ENCODE measurements around the gene MRGPRD.

Gene MRGPRD

DNA sequence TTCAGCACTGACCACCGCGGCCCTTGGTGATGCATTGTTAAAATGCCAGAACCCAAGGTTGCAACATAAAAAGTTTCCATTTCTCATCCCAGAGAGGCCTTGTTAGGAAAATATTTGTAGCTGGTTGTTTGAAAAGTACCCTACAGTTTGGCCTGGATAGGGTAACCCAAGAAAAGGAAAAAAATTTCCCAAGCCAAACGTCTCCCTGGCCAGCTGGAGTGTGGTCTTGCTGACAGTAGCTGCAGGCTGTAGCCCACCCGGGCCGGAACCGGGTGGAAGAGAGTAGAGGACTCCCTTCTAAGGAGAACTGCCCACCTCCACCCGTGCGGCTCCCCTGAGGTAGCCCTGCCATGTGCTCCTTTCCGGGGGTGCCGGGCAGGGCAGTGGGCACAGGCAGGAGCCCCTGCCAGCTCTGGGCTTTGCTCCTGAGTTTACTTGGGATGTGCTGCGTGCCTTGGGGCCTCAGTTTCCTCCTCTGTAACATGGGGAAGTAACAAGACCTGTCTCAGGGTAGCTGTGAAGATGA is 38.6 kb downstream of the MRGPRD start:
- no peak for DNase-seq

DNA sequence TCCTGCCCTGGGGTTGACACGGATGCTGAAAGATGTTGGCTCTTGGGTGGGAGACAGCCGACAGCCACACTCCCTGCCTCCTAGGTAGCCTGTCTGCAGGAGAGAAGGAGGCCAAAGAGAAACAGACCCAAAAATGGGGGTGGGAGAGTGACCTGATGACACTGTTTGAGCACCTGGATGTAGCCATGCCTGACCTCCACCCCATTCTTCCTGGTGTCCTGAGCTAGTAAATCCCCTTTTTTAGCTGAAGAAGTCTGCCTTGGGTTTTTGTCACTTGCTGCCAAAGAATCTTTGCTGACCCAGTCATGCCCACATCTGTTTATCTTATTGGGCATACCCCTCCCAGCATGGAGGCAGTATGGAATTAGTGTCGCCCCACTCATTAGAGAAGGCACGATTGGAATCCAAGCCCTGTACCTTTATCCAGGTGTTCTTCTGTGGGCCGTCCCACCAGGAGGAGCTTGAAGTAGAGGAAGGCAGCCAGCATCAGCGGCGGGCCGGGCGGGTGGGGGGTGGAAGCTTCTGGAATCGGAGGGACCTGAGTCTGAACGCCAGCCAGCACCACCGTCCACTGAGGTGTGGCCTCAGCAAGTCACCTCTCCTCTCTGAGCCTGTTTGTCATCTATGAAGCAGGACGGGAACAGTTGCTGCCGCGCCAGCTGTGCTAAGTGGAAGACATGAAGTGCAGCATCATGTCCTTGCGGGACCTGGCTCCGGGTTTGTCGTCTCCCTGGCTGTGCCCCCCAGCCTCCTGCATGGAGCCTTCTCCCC is 39.3 kb downstream of the MRGPRD start:
- DNase-seq: no peak

DNA sequence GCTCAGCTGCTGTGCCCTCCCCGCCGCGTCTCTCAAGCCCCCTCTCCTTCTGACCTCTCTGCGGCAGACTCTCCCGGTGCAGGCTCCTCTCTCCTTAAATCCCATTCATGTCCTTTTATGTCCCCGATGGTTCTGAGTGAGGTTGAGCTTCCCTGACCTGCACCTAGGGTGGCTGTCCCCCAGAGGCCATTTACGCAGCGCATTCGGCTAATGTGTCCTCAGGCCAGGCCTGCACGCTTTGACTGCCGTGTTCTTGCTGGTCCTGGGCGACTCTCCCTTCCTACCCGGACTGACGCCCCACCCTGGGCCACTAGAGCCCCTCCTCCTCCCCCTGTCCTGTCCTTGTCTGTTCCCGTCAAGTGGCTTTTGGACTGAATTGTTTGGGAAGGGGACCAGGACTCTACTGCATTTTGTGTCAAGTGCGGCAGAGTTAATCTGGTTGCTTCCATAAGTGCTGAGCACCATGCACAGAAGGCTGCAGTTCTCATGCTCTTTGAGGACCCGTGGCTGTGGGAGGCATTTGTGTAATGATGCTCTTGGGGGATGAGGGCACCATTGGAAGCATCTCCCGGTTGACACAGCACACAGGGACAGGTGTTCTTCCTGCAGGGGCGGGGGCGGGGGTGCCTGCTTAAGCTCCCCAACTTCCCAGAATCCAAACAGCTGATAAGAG is 40.0 kb downstream of the MRGPRD start:
- DNase-seq: no peak

DNA sequence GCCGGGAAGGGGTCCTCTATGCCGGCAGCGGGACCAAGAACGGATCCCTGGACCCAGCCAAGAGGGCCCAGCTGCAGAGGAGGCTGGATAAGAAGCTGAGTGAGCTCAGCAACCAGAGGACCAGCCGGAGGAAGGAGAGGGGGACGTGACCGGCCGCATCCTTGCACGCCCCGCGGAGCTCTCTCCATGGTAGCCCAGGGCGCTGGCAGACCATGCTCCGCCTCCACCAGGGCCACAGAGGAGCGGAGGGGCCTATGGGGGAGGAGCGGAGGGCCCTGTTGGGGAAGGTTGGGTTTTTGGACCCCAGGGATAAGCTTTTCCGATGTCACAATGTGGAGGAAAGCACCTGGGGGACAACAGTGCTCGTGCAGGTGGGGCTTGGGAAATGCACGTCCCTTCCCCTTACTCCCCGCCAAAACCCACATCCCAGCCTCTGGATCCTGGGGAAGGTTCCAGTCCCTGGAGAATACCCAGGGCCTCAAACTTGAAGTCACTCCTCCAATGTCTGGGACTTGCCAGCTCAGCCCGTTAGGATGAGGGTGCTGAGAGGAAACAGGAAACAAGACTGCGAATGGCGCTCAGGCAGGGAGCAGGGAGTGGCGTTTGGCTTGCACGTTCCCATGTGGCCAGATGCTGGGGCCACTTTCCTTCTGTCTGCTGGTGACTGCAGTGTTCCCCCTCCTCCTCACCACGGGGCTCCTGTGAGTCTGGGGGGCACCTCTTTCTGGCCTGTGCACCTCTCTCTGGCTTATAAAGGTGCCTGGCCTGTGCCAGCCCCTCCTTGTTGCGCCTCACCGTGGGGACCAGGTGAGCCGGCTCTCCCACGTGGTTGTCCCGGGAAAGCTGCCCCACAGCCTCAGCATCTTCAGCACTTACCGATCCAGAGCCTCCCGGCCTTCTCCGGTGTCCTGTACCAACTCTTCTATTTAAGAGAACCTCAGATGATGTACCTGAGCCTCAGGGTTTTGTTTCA is 40.9 kb downstream of the MRGPRD start:
- DNase-seq: no peak

DNA sequence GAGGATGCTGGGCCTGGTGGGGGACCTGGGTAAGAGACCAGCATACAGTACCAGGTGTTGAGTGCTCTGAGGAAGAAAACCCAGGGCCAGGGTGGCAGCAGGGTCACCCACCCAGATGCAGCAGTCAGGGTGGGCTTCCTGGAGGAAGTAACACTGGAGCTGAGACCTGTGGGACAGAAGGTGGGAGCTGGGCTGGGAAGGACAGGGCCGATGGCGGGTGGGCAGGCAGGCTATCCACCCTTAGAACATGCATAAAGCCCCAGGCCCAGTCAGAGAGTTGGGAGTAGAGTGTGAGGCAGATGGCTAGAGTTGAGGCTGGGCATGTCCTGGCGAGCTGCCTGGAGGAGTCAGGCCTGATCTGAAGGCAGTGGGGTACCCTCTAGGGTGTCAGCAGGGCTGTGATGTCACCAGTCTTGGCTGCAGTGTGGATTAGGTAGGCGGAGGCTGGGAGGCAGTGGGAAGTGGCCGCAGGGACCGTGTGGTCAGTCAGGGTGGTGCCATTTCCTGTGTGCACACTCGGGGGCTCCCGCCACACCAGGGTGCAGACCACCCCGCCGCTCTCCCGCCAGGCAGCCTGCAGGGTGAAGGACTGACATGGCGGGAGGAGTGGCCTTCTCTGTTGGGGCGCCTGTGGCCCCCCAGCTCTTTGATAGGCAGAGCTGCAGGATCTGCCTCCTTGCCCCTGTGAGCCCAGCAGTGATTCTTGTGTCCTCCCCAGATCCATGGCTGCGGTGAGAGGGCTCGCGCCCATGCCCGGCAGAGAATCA is 41.8 kb downstream of the MRGPRD start:
- DNase-seq: no peak

DNA sequence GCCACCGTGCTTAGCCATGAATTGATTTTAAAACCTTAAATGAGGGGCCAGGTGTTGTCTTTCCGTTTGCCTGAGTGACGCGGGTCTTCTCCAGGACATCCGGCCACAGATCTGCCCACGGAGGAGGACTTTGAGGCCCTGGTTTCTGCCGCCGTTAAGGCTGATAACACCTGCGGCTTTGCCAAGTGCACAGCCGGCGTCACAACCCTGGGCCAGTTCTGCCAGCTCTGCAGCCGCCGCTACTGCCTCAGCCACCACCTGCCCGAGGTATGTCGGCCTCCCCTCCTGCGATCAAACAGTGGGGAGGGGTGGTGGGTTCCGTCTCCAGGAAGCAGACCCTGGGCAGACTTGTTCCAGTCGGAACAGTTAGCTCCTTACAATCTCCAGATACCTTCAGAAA is 42.7 kb downstream of the MRGPRD start:
- DNase-seq: no peak

DNA sequence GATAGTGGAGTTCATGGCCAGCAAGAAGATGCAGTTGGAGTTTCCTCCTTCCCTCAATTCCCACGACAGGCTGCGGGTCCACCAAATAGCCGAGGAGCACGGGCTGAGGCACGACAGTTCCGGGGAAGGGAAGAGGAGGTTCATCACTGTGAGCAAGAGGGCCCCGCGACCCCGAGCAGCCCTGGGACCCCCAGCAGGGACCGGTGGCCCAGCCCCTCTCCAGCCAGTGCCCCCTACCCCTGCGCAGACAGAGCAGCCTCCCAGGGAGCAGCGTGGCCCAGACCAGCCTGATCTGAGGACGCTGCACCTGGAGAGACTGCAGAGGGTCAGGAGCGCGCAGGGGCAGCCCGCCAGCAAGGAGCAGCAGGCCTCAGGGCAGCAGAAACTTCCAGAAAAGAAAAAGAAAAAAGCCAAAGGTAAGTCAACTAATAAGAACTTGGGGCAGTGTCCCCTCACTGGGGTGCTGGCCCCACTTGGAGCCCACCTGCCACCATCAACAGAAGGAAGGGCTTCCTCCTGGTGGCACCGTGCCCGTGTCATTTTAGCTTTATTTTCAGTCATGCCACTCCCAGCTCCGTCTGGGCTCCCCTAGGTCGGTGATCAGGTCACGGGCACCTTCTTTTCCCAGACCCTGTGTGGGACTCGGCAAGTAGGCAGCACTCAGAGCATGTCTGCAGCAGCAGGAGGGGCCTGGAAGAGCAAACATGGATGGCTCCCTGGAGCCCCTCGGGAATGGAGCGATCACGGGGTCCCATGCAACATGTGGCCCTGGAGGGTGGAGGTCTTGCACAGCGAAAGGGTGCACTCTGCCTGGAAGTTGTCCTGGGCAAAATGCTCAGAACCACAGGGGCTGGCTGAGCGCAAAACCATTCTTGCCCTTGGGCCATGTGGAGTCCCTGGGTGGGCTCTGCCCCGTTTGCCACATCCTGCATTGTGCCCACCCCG is 43.8 kb downstream of the MRGPRD start:
- DNase-seq: no peak

DNA sequence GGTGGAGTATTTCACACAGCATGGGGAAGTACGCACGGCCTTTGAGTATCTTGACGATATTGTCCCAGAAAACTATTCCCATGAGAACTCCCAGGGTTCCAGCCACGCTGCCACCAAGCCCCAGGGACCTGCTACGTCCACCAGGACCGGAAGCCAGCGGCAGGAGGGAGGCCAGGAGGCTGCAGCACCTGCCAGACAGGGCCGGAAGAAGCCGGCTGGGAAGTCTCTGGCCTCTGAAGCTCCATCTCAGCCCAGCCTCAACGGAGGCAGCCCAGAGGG is 44.5 kb downstream of the MRGPRD start:
- no peak for DNase-seq

DNA sequence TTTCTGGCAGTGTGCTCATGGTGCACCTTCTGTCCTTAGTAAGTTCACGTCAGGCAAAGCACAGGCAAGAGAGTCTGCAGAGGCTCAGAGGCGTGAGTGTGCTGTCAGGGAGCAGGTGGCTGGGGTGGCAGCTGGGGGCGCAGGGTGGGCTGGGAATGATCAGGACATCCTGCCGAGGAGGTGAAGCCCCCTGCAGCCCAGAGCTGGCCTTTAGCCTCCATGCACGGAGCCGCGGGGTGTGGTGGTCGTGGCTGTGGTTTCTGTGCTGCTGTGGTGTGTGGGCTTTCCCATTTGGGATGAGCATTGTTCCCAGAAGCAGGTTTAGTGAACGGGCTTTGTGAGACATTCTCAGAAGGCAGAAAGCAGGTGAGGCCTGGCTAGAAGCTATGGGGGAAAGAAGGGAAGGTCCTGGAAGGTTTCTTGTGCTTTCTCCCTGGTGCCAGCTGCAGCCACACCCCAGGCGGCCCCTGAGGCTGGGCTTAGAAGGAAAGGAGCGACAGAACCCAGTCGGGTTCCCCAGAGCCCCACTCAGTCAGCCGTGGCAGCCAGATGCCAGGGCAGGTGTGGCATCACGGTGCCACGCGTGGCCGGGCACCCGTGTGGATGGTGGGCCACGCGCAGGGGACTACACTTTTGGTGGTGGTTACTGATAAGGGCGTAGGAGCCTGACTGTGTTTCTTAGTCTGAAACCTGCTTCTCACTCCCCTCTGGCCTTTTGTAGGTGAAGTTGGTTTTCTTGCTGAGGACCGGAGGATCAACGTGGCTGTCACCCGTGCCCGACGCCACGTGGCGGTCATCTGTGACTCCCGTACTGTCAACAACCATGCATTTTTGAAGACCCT is 45.0 kb downstream of the MRGPRD start:
- DNase-seq: no peak

DNA sequence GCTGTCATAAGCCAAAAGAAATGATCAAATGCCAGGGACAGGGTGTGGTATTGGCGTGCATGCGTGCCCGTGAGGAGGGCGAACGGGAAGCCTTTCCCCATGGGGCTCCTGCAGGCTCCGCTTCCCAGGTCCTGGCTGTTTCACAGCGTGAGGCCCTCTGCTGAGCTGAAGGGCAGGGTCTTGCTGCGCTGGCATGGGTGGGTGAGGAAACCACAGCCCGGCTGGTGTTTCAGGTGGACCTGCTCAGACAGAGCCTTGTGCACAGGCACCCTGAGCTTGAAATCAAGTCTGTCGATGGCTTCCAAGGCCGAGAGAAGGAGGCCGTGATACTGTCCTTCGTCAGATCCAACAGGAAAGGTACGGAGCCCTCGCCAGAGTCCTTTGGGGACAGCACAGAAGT is 45.7 kb downstream of the MRGPRD start:
- no peak for DNase-seq

DNA sequence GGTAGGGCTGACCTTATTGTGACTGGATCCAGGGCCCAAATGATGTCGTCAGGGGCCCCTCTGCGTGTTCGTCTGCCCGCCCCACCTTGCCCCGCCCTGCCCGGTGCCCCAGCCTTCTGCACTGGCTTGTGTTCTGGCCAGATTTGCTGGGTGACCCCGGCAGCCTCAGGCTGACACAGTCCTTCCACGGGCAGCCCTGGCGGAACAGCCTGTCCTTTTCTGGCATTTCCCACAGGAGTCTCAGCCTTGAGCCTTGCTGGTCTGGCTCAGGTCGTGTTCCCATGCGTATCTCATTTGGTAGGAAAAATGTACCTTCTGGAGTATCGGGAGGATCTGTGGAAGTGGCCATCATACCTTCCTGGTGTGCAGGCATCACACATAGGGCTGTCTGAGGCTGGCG is 46.1 kb downstream of the MRGPRD start:
- no peak for DNase-seq

DNA sequence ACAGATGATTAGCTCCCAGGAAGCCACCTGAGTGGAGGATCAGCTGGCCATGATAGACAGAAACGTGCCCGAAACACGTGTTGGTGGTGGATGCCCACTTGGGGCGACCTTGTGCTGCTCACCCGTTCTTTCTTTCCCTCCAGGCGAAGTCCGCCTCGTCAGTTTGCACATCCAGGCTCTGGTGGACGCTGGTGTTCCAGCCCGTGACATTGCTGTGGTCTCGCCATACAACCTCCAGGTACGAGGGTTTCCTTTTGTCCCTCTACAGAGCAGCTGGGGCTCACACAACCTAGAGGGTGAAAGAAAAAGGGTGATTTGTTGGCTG is 46.5 kb downstream of the MRGPRD start:
- DNase-seq: no peak

DNA sequence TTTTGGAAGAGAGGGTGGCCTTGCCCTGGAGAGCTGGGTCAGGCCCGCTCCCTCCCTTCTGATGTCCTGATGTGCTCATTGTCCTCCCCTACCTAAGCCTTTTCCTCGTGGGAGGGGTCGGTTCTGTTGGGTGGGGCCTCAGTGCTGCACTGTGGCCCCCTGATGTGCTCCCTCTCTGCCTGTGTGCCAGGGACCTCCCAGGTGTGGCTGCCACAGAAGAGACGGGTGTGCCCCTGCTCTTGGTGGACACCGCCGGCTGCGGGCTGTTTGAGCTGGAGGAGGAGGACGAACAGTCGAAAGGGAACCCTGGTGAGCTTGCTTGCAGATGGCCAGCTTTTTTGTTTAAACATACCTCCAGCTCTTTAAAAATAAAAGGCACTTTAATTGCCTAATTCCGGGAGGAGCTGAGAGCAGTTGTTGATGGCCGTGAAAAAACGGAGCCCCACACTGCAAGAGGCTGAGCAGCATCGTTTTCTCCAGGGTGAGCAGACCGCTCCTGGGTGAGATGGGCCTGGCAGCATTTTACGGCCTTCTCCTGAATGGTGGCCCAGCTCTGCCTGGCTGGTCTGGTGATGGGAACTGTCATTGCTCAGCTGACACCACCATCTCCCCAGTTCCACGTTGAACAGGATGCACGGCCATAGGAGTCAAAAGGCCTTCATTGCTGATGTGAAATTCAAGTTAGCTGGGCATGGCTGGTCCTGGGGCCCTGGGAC is 47.0 kb downstream of the MRGPRD start:
- DNase-seq: no peak

DNA sequence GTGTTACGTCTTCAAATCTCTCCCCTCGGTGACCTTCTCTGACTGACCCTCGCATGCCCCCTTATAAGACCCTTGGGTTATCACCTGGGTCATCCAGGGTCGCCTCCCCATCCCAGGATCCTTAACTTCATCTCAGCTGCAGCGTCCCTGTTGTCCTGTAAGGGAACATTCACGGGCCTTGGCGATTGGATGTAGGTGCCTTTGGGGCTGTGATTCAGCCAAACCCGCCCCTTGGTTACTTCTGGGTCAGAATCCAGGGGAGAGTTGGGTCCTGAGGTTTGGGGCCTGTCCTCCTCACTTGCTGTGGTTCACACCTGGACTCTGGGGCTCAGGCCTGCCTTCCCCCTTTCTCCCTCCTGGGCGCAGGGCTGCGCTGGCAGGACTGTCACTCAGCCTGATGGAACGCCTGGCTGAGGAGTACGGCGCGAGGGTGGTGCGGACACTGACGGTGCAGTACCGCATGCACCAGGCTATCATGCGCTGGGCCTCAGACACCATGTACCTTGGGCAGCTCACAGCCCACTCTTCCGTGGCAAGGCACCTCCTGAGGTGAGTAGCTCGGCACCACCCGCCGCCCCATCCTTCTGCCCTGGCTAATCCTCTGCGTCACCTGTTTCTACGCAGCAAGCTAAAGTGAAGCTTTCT is 47.7 kb downstream of the MRGPRD start:
- no peak for DNase-seq

DNA sequence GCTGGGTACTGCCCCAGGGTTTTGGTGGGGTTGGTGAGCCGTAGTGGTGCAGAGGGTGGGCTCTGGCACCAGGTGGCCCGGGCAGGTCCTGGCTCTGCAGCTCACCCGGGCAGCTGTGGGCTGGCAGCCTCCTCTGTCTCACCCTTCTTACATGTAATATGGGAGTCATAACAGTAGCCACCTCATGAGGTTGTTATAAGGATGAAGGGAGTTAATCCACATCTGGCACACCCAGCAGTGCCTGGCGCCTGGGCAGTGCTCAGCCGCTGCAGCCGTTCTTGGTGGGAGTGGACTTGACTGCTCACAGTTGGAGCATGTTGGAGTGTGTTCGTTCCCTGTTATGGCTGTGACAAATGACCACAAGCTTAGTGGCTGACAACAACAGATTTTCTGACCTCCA is 48.4 kb downstream of the MRGPRD start:
- no peak for DNase-seq

DNA sequence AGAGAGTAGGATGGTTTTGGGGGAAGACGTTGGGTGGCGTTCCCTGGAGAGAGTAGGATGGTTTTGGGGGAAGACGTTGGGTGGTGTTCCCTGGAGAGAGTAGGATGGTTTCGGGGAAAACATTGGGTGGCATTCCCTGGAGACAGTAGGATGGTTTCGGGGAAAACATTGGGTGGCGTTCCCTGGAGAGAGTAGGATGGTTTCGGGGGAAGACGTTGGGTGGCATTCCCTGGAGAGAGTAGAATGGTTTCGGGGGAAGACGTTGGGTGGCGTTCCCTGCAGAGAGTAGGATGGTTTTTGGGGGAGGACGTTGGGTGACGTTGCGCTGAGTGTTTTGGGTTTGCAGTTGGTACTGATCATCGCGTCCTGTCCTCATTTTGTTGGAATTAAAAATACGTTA is 48.9 kb downstream of the MRGPRD start:
- DNase-seq: no peak

DNA sequence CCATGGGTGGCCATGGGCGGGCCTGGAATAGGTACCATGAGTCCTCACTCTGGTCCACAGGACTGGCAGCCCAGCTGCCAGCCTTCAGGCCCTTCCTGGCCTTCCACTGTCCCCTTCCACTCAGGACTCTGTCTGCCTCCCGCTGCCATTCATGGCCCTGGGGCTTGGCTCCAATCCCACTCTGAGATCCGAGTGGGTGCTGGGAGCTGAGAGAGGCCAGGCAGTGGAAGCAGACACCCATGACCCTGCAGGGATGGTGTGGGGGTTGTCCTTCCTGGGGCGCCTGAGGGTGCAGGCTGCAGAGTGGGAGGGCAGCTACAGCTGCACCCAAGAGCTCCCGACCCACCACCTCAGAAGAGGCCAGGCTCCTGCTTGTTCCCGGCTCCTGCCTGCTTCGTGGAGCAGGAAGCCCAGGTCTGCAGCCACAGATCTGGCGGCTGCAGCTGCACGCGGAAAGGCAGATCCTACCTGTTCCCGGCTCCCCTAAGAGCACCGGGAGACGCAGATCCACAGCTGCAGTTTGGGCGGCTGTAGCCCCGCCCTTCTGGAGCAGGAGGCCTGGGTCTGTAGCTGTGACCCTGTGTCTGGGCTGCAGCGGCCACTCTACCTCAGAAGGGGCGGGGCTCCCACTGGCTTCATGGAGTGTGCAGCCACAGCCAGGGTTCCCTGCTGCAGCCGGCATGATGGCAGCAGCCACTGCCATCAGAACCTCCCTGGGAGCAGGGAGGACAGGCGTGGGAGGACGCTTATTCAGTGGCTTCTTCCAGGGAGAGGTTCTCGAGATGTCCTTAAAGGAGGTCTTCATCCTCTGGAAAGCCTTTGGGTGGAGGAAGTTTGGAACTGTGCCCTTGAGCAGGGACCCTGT is 49.6 kb downstream of the MRGPRD start:
- no peak for DNase-seq

All from NCI-H1105 (cell line).